GM19455 (cell line): Measurements from ENCODE around the gene SMYD3.

Experiments used
- ATAC-seq: cut with Tn5 transposase; IDR thresholded peaks from one replicate; pipeline ENCODE4 v1.9.1; 2021; ENCODE audit not compliant: unreplicated experiment

SMYD3 gene

DNA sequence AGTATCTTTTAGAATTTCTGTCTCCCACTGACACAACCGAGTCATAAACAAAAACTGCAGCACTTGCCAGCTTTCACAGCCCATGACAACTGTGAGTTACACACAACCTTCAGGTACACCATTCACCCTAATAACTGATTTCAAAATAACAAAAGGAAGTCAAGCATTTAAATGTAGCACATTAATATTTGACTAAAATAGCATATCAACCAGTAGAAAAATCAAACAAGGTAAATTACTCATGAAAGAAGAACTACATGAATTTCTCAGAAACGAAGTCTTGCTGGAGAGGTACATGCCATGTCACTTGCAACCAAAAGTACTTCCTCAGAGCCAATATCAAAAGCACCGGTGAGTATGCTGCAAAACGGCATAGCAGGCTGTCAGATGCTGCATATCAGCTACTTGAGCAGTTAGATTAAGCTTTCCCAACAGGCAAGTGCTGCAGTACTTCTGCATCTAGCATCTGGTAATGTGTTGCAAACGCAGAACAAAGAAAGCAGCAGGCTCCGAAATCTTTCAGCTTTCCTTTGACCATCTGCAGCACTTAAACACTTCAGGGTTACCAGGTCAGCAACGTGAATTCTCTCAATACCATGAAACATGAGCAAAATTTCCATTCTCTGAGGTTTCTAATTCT lies 223.2 kb downstream of the SMYD3 start:
- ATAC-seq = no peak

- ATAC-seq = no peak
Observed at GRCh38 chr1:246281639-246282038, 225.4 kb downstream of the SMYD3 start.

- no peak for ATAC-seq
Observed at GRCh38 chr1:246281195-246281594, 225.9 kb downstream of the SMYD3 start.

- no peak for ATAC-seq
Observed at GRCh38 chr1:246280551-246280950, 226.5 kb downstream of the SMYD3 start.

DNA sequence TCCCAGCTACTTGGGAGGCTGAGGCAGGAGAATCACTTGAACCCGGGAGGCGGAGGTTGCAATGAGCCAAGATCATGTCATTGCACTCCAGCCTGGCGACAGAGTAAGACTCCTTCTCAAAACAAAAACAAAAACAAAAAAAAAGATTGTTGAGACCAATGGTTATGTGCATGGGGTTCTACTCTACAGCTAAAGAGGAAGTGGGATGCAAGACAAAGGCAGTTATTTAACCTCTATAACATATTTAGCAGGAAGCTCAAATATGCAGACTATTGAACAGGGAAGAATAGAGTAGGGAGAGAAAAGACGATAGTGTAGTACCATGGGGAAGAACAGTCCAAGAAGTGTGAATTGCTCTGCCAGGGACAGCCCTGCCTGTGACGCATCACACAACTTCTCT lies 227.7 kb downstream of the SMYD3 start:
- no peak for ATAC-seq

DNA sequence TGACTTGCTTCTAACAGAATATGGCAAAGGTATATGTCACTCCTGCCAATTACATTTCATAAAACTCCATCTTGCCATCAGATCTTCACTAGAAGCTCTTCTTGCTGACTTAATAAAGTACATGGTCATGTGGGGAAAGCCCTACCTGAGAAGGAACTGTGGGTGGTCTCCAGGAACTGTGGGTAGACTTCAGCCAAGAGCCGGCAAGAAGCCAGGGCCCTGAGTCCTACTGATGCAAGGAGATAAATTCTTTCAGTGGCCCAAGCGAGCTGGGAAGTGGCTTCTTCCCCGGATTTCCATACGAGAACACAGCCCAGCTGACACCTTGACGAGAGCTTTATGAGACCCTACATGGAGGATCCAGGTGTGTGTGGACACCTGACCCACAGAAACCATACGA lies 228.7 kb downstream of the SMYD3 start:
- no peak for ATAC-seq

DNA sequence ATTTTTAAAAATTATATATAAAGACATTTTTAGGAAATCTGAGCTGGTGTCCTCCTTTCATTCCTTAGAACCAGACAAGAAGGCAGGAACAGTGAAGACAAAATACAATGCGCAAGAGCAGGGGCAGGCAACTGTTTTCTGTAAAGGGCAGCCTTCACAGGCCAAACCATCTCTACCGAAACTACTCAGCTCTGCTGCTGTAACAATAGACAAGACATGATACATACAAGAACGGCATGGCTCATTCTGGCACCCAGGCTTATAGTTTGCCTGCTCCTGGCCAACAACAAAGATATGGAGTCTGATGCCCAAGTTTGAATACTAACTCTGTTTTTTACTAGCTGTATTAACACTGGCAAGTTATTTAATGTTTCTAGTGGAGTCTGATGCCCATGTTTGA lies 232.0 kb downstream of the SMYD3 start:
- ATAC-seq = no peak

GRCh38 chr1:246274186-246274585 lies 232.9 kb downstream of the SMYD3 start:
- ATAC-seq = no peak

DNA sequence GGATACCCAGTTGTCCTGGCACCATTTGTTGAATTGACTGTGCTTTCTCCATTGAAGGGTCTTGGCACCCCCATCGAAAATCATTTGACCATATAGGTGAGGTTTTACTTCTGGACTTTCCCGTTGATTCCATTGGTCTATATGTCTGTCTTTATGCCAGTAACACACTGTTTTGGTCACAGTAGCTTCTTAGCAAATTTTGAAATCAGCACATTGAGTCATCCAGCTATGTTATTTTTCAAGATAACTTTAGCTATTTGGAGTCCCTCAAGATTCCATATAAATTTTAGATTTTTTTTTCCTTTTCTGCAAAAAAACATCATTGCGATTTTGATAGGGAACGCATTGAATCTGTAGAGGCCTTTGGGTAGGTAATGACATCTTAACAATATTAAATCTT lies 235.6 kb downstream of the SMYD3 start:
- no peak for ATAC-seq

DNA sequence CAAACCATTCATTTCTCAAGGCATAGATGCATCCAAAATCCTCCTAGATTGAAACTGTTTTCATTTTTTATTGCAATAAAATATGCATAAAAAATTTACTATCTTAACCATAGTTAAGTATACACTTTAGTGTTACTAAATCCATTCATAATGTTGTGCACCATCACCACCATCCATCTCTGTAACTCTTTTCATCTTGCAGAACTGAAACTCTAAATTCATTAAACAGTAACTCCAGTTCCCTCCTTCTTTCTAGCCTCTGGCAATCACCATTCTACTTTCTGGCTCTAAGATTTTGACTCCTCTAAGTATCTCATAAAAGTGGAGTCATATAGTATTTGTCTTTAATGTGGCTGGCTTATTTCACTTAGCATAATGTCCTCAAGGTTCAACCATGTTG lies 236.8 kb downstream of the SMYD3 start:
- ATAC-seq = no peak

- ATAC-seq = no peak
Observed at GRCh38 chr1:246269466-246269865, 237.6 kb downstream of the SMYD3 start.

DNA sequence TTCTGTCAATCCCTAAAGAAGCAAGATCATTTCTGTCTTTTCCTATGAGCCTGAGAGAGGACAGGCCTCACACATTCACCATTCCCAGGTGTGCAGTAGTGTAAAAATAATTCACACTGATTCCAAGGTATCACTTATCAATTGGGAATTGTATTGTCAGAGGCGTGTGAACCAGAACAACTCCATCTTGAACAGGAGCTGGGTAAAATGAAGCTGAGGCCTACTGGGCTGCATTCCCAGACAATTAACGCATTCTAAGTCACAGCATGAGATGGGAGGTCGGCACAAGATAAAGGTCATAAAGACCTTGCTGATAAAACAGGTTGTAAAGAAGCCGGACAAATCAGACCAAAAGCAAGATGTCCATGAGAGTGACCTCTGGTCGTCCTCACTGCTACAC lies 239.2 kb downstream of the SMYD3 start:
- ATAC-seq = no peak

GRCh38 chr1:246267426-246267825 lies 239.7 kb downstream of the SMYD3 start:
- ATAC-seq = no peak

GRCh38 chr1:246265481-246265880 lies 241.6 kb downstream of the SMYD3 start:
- no peak for ATAC-seq

DNA sequence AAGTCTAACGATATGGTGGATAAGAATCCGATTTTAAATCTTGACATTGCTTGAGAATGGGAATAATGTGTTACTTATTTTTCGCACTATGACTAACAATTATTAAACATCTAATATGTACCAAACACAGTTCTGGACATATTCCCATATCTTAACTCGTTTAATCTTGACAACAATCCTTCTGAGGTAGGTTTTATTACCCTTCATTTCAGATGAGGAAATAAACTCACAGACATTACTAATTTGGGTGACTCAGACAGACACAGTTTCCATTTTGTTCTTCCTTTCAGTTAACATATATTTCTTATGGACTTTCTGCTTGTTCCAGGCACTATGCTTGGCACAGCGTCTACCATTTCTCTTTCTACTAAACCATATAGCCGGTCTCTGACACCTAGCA lies 244.8 kb downstream of the SMYD3 start:
- ATAC-seq = no peak

GRCh38 chr1:246261639-246262038 lies 245.4 kb downstream of the SMYD3 start:
- ATAC-seq = no peak

- ATAC-seq = no peak
Observed at GRCh38 chr1:246258250-246258649, 248.8 kb downstream of the SMYD3 start.

GRCh38 chr1:246255773-246256172 lies 251.3 kb downstream of the SMYD3 start:
- ATAC-seq = no peak

DNA sequence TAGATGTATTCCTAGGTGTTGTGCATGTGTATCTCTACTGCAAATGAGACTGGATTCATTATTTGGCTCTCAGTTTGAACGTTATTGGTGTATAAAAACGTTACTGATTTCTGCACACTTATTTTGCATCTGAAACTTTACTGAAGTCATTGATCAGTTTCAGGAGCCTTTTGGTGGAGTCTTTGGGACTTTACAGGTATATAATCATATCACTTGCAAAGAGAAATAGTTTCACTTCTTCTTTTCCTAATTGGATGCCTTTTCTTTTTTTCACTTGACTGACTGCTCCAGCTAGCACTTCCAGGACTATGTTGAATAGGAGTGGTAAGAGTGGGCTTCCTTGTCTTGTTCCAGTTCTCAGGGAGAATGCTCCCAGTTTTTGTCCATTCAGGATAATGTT lies 252.2 kb downstream of the SMYD3 start:
- no peak for ATAC-seq

GRCh38 chr1:246246430-246246829 lies 260.6 kb downstream of the SMYD3 start:
- ATAC-seq = no peak

- no peak for ATAC-seq
Observed at GRCh38 chr1:246245541-246245940, 261.5 kb downstream of the SMYD3 start.

DNA sequence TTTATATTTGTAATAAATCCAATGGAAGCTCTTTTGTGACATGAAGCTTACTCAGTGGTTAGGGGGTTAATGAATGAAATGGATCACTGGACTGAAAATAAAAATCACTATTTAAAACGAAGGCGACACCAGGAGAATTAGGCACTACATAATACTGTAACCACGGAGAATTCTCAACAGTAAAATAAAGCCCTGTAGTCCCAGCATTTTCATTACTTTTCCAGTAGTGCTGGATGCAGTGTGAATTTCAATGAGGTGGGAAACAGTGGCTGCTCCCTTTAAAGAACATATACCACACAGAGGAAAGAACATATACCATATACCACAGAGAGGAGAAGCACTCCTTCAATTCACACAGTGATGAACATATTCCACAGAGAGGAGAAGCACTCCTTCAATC lies 275.0 kb downstream of the SMYD3 start:
- no peak for ATAC-seq

DNA sequence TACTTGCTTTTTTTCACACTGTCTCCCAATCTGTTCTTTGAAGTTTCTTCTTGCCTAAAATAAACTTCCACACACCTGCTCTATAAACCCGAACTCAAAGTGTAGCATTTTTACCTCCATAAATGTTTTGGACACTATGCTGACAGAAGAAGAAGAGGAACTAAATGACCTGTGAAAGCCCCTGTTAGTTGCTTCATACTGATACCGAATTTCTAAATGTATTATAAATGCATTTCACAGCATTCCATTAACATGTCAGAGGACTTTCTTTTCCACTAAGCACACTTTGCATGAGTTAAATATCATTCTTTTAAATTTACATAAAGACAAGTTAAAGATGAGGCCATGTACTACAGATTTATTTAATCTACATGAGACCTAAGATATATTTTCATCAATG lies 281.0 kb downstream of the SMYD3 start:
- no peak for ATAC-seq
